ENCODE data around the gene NPM3. TPM values are rescaled to one million over a fixed set of nuclear protein-coding genes. Genes with fewer than 3 reads are reported as not detected.
A peak's percentile ranks its signal among the peaks of the same experiment; 100 is the strongest.

Gene NPM3
- total and polyA plus RNA-seq, 2 of the 13 experiments (the other 11 are each of a cell fraction or from before 2014, with no cell fraction given) = 47.6 to 129 TPM

- BruUV-seq (replicated peaks) = TSS peak; percentile 90
- Histone ChIP-seq H4K20me1 (ENCODE audit: insufficient read depth, low read length) (peaks cover 5% of the 10 kb centered on the region; the same call in 1 of the 2 replicates), H3K4me1 (ENCODE audit: insufficient read depth, low read length) (peaks cover 43% of the 10 kb centered on the region), H3K4me3 (replicated peaks in 1 of 3; ENCODE audit: insufficient read depth in 1 of 3, low read depth in 2 of 3, low read length in 3 of 3) (peak overlapping the region; percentile 84 to 94 (median 88)), H3K36me3 (replicated peaks in 1 of 2; ENCODE audit: control insufficient read depth in 1 of 2, insufficient read depth in 2 of 2, low read length in 2 of 2) (peaks cover 4 to 17% of the 10 kb centered on the region in 2 experiments), H3K79me2 (ENCODE audit: insufficient read depth, low read length) (peaks cover 9% of the 10 kb centered on the region), H2AFZ (ENCODE audit: low read length) (no peak overlapping the region), H3K27me3 (ENCODE audit: control insufficient read depth in 1 of 2, insufficient read depth in 2 of 2, low read length in 2 of 2) (no peaks in the 10 kb centered on the region; a peak in 1 of 5 replicates), H3K4me2 (ENCODE audit: low read depth, low read length) (peak overlapping the region; percentile 89), H3K9me3 (ENCODE audit: low read length) (no peaks in the 10 kb centered on the region), H3K27ac (ENCODE audit: extremely low read length, insufficient read depth, low read length) (peak overlapping the region; percentile 55), H3K9ac (ENCODE audit: insufficient read depth, low read depth, low read length) (peak overlapping the region; percentile 83)
- no peak for FAIRE-seq
- intact Hi-C loops (cut with micrococcal nuclease; ENCODE audit: unreplicated experiment) = no loop called here
- no peak for DNase-seq (ENCODE audit: low spot score)
- TF ChIP-seq ZSCAN20 (CRISPR knock-in tag; IDR thresholded peaks at IDR 0.05; ENCODE audit: borderline replicate concordance) (0 out of 2 replicates have a peak, but pooled peaks have one; percentile 7), ZNF558 (CRISPR knock-in tag; IDR thresholded peaks at IDR 0.05; ENCODE audit: borderline replicate concordance) (no peak), MXD1 (CRISPR knock-in tag; IDR thresholded peaks at IDR 0.05) (no peak), ZNF264 (CRISPR knock-in tag; IDR thresholded peaks at IDR 0.05) (0 out of 2 replicates have a peak, but pooled peaks have one; percentile 31), POGK (CRISPR knock-in tag; conservative IDR thresholded peaks at IDR 0.05) (peak; percentile 41; the same call in 1 of the 2 replicates), ZNF777 (CRISPR knock-in tag; IDR thresholded peaks at IDR 0.05) (0 out of 2 replicates have a peak, but pooled peaks have one; percentile 1), ZNF547 (CRISPR knock-in tag; IDR thresholded peaks at IDR 0.05) (no peak), RBM22 (optimal IDR thresholded peaks at IDR 0.05; ENCODE audit: low read length) (peak; percentile 72), FOXP4 (CRISPR knock-in tag; IDR thresholded peaks at IDR 0.05) (no peak)
- CTCF ChIA-PET (ENCODE audit: low intra/inter-chr PET ratio, low total read pairs) = no interaction called here
- POLR2A ChIA-PET = interaction anchor here (1.4 to 2.4 kb wide), 3 partner anchors 35 to 90 kb away, joined by 3 to 16 read pairs (median 3); partner anchors contain the start of gene OGA
- 59% methylated on average over 10 of the region's 10 CpGs for WGBS (ENCODE audit: low lambda C conversion rate)
- ATAC-seq = no peak
- in situ Hi-C loops (cut with HindIII; ENCODE audit: extremely low pct_ligation_motif_present, low pct_unique_long_range_greater_than_20kb) = loop anchor here (5.0 kb wide), 2 partner anchors 181 to 571 kb away; no protein-coding TSS in a partner anchor
These were observed 481 bp upstream of the NPM3 start for GRCh38 chr10:101783736-101784118.

Data from HepG2 (cell line).